ENCODE measurements around the gene MYLIP. TPM values are rescaled to one million over a fixed set of nuclear protein-coding genes. Genes with fewer than 3 reads are reported as not detected.

Gene MYLIP
- total and polyA plus RNA-seq, 8 donors = 2.3 to 43.1 (median 13.7) TPM

GRCh38 chr6:16180696-16181438 is 52.0 kb downstream of the MYLIP start:
- Histone ChIP-seq H3K27ac (peak overlapping the region in 1 of 5 donors; percentile 12), H3K4me3 (peak overlapping the region in 1 of 4 donors; percentile 12), H3K9me3 (no peaks in the 10 kb centered on the region), H3K27me3 (no peaks in the 10 kb centered on the region), H3K4me1 (peaks cover 0 to 18% (median 11%) of the 10 kb centered on the region in 4 donors), H3K36me3 (no peaks in the 10 kb centered on the region)
- intact Hi-C loops (cut with DNase I; ENCODE audit: low total_unique reads) = no loop called here
- DNase-seq = no peak
- TF ChIP-seq POLR2AphosphoS5 (IDR thresholded peaks at IDR 0.05) (no peak), POLR2A (IDR thresholded peaks at IDR 0.05) (no peak), EP300 (IDR thresholded peaks at IDR 0.05) (no peak), CTCF (IDR thresholded peaks at IDR 0.05) (no peak)
- WGBS, 5 donors = 73 to 94% (median 91%) methylated on average over 13 to 45 of the region's 45 CpGs

- H3K9me3 ChIP-seq = no peaks in the 10 kb centered on the region
- no peak overlapping the region for H3K27ac ChIP-seq
- no peaks in the 10 kb centered on the region for H3K27me3 ChIP-seq
- peak overlapping the region in 1 of 4 donors; percentile 12 for H3K4me3 ChIP-seq
- 77 to 95% (median 88%) methylated on average over 14 of the region's 14 CpGs for WGBS, 5 donors
- H3K36me3 ChIP-seq = no peaks in the 10 kb centered on the region
- TF ChIP-seq EP300 (IDR thresholded peaks at IDR 0.05) (no peak), POLR2AphosphoS5 (IDR thresholded peaks at IDR 0.05) (no peak), POLR2A (IDR thresholded peaks at IDR 0.05) (no peak), CTCF (IDR thresholded peaks at IDR 0.05) (no peak)
- peak in 1 of 2 donors; percentile 65 for DNase-seq
- intact Hi-C loops (cut with DNase I; ENCODE audit: low total_unique reads) = no loop called here
- peaks cover 0 to 18% (median 11%) of the 10 kb centered on the region in 4 donors for H3K4me1 ChIP-seq
Observed at GRCh38 chr6:16181439-16182297, 52.8 kb downstream of the MYLIP start.

GRCh38 chr6:16183187-16183664 is 54.3 kb downstream of the MYLIP start:
- Histone ChIP-seq H3K9me3 (no peaks in the 10 kb centered on the region), H3K27me3 (no peaks in the 10 kb centered on the region), H3K4me3 (no peak overlapping the region), H3K27ac (no peak overlapping the region), H3K36me3 (no peaks in the 10 kb centered on the region), H3K4me1 (peaks cover 0 to 18% (median 11%) of the 10 kb centered on the region in 4 donors)
- TF ChIP-seq CTCF (IDR thresholded peaks at IDR 0.05) (peak in 5 of 7 experiments; percentile 54 to 72 (median 68)), POLR2A (IDR thresholded peaks at IDR 0.05) (no peak), EP300 (IDR thresholded peaks at IDR 0.05) (no peak), POLR2AphosphoS5 (IDR thresholded peaks at IDR 0.05) (no peak)
- intact Hi-C loops (cut with DNase I; ENCODE audit: low total_unique reads) = no loop called here
- peak in 1 of 2 donors; percentile 60 for DNase-seq
- WGBS, 5 donors = 15 to 24% (median 22%) methylated on average over 4 of the region's 4 CpGs

GRCh38 chr6:16184129-16184528 is 55.2 kb downstream of the MYLIP start:
- Histone ChIP-seq H3K27ac (no peak overlapping the region), H3K36me3 (no peaks in the 10 kb centered on the region), H3K4me1 (peaks cover 0 to 18% (median 11%) of the 10 kb centered on the region in 4 donors), H3K9me3 (no peaks in the 10 kb centered on the region), H3K27me3 (no peaks in the 10 kb centered on the region), H3K4me3 (no peak overlapping the region)
- DNase-seq = peak; percentile 47 to 69
- no peak for TF ChIP-seq EP300 (IDR thresholded peaks at IDR 0.05)
- TF ChIP-seq POLR2AphosphoS5 (IDR thresholded peaks at IDR 0.05) = peak in 1 of 3 donors; percentile 29
- TF ChIP-seq POLR2A (IDR thresholded peaks at IDR 0.05) = no peak
- peak in 5 of 7 experiments; percentile 14 to 38 (median 33) for TF ChIP-seq CTCF (IDR thresholded peaks at IDR 0.05)
- intact Hi-C loops (cut with DNase I; ENCODE audit: low total_unique reads) = no loop called here
- WGBS, 5 donors = 16 to 53% (median 41%) methylated on average over 3 of the region's 3 CpGs
